Measurements from ENCODE around the gene OAF.

The OAF gene

DNA sequence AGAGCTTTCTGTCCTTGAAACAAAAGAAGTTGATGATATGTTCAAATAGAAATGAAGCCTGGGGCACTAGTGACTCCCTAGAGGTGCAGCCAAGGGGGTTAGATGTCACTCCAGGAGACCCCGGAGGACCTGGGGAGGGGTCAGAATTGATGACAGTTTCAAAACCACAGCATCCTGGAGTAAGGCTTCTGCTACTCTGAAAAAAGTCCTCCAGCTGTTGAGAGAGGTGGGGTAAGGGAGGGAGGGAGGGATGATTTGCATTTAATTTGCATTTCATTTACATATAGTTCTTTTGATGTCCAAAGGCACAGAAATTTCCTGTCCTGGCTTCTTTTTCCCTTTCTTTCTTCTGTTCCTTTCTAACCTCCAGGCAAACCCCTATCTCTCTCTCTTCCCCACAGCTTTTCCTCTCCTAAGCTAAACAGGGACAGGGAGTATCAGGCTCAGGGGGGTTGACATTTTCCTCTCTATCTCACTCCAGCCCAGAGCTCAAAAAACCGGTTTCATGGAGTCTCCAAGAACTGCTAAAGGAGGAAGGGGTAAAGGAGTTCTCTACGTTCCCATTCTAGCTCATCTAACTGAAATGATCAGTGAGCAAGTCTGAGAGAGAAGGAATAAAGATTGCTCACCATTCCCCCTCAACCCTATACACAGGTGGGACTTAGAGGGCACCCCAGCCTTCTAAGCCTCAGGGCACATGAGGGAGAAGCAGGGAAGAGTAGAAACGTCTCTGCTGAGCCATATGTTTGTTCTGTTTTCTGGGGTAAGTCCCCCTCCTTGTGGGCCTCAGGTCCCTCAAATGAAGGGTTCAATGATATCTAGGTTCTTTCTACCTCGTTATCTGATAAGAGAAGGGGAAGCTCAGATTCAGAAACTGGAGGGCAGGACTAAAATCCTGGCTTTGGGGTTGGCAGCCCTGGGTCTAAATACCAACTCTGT lies 25.6 kb downstream of the OAF start:
- Histone ChIP-seq H3K27me3 (peaks cover 28% of the 10 kb centered on the region), H3K4me3 (no peak overlapping the region), H4K20me1 (peaks cover 12% of the 10 kb centered on the region; the same call in 1 of the 2 replicates), H3K27ac (peak overlapping the region; percentile 28; the same call in 1 of the 2 replicates), H3K4me1 (peaks cover 35% of the 10 kb centered on the region), H3K4me2 (peak overlapping the region; percentile 74), H3K9me3 (no peaks in the 10 kb centered on the region), H3K9ac (0 out of 2 replicates have a peak overlapping the region, but pooled peaks have one; percentile 13), H3K36me3 (no peaks in the 10 kb centered on the region)
- no peak for TF ChIP-seq Cebpa-rat (IDR thresholded peaks at IDR 0.05)

DNA sequence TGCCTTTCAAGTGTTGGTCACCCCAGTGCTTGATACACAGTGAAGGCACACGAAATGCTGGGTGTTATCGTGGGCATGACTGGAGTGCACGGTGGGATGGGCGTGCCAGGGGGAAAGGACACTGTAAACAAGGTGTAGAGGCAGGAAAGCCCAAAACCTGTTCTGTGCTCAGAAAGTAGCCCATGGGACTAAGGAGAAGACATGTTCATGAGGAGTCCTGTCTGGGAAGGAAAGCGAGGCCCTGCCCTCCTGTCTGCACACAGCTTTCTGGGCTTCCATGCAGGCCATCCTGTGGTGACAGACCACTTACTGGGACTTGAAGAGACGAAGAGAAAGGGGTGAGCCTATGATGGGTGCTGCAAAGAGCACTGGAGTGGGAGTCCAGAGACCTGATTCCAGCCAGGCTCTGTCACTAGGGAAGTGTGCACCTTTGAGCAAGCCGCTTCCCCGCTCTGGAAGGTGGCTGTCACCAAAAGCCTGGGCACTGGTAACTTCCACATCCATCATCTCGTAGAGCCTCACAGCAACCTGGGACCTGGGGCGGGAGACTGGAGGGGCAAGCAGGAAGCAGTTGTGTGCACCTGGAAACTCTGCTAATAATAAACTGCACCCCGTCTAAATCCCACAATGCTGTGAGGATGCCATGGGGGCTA lies 28.3 kb downstream of the OAF start:
- Histone ChIP-seq H3K27ac (no peak overlapping the region), H4K20me1 (peaks cover 6% of the 10 kb centered on the region; the same call in 1 of the 2 replicates), H3K27me3 (peaks cover 33% of the 10 kb centered on the region), H3K9ac (no peak overlapping the region), H3K9me3 (no peaks in the 10 kb centered on the region), H3K36me3 (no peaks in the 10 kb centered on the region), H3K4me2 (no peak overlapping the region), H3K4me1 (peaks cover 29% of the 10 kb centered on the region), H3K4me3 (no peak overlapping the region)
- TF ChIP-seq Cebpa-rat (IDR thresholded peaks at IDR 0.05), result no peak

DNA sequence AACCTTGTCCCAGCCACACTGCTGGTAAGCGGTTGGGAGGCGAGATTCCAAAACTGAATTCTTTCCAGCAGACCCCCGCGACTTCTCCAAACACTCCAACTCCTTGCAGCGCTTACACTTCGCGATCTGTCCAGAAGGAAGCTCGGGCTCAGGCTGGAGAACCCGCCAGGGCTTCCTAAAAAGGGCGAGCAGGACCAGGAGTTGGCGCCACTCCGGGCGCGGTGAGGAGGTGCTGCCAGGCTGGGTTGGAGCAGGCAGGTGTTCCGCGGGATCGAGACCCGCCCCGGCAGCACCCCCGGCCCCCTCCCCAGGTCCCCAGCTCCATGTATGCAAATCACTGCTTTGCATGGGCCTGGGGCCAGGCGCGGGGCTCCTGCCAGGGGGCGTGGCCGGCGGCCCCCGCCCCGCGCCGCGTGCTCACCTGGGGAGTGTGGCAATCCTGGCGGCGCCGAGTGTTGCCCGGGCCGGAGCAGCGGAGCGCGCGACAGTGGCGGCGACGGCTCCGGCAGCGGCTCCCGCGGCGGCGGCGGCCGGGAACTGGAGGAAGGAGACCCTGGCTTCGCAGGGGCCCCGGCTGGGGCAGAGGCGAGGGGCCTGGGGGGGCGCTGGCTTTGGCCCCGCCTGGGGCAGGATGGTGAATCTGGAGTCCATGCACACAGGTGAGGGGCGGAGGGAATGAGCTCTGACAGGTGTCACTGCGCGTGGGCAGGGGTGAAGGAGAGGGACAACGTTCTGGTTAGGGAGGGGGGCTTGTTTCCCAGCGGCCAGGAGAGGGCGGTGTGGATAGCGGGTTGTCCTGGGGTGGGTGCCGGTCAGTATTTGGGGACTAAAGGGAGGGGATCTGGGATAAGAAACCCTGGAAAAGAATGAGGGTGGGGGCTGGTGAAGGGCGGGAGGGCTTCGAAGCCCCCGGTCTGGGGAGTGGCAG lies 29.1 kb downstream of the OAF start, which contains the start of gene POU2F3:
POU2F3 (plus strand) TSS at position 428 of the 928 bp plus-strand sequence; CDS start at position 632, 204 bp downstream.
- Histone ChIP-seq H3K9me3 (no peaks in the 10 kb centered on the region), H3K9ac (no peak within 1 kb of the TSS), H3K4me3 (no peak within 1 kb of the TSS), H3K36me3 (no peaks in the 10 kb centered on the region), H3K27me3 (peaks cover 33% of the 10 kb centered on the region), H3K4me1 (peaks cover 20% of the 10 kb centered on the region), H4K20me1 (peaks cover 6% of the 10 kb centered on the region; the same call in 1 of the 2 replicates), H3K27ac (no peak within 1 kb of the TSS), H3K4me2 (no peak within 1 kb of the TSS)
- no peak for TF ChIP-seq Cebpa-rat (IDR thresholded peaks at IDR 0.05)

DNA sequence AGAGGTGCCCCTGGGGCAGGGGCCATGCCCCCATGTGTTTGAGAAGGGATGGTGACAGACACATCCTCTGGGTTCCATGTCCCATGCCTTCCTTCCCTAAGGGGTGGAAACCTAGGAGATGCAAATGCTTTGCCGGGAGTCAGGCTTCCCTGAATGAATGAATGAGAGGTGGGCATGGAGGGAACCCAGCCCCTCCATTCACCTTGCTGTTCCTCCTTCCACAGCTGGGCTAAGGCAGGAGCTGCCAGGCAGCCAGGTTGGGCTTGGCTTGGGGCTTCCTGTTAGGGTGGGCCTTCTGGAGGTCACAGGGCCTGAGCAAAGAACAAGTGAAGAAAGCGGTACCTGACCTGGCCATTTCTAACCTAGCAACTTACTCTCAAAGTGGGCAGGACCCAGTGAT lies 30.0 kb downstream of the OAF start:
- H3K27me3 ChIP-seq, result peaks cover 33% of the 10 kb centered on the region
- H3K36me3 ChIP-seq, result no peaks in the 10 kb centered on the region
- H4K20me1 ChIP-seq, result peaks cover 6% of the 10 kb centered on the region; the same call in 1 of the 2 replicates
- no peaks in the 10 kb centered on the region for H3K9me3 ChIP-seq
- TF ChIP-seq Cebpa-rat (IDR thresholded peaks at IDR 0.05), result no peak
- H3K9ac ChIP-seq, result no peak overlapping the region
- H3K27ac ChIP-seq, result no peak overlapping the region
- H3K4me1 ChIP-seq, result peaks cover 11% of the 10 kb centered on the region
- H3K4me3 ChIP-seq, result no peak overlapping the region
- no peak overlapping the region for H3K4me2 ChIP-seq

DNA sequence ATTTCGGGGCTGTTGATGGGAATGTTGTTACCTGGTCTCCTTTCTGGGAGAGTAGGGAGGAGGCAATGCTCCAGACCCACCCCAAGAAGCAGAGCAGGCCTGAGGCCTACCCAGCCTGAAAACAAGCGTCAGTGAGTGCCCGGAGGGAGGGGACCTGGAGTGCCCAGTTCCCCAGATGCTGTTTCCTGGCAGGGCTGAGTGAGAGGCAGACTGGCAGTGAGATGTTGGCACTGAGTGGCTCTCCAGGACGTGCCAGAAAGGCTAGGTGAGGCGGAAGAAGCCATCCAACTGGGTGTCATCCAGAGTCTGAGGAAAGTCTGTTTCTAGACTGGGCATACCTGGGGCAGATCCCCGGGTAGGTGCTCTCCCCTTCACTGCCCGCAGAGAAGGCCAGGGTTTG lies 30.4 kb downstream of the OAF start:
- H3K4me2 ChIP-seq, result no peak overlapping the region
- TF ChIP-seq Cebpa-rat (IDR thresholded peaks at IDR 0.05), result no peak
- no peaks in the 10 kb centered on the region for H3K9me3 ChIP-seq
- peaks cover 33% of the 10 kb centered on the region for H3K27me3 ChIP-seq
- no peak overlapping the region for H3K27ac ChIP-seq
- peaks cover 7% of the 10 kb centered on the region for H3K4me1 ChIP-seq
- H3K9ac ChIP-seq, result no peak overlapping the region
- no peak overlapping the region for H3K4me3 ChIP-seq
- peaks cover 6% of the 10 kb centered on the region; the same call in 1 of the 2 replicates for H4K20me1 ChIP-seq
- no peaks in the 10 kb centered on the region for H3K36me3 ChIP-seq

DNA sequence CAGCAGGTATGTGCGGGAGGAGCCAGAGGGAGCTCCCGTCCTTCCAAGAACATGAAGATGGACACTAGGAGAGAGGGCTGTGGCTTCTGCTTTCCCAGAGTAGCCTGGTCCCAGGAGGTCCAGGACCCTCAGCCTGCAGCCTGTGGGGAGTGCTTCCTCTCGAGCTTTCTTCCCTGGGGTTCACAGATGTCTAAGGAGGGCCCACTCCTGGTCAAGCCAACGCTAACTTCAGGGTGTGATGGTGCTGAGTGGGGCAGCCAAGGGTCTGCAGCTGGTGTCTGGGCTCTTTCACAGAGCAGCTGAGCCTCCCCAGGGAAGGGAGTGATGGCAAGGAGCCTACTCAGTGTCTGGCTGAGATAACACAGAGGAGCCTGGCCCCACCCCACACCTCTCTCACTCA lies 32.4 kb downstream of the OAF start:
- peaks cover 33% of the 10 kb centered on the region for H3K27me3 ChIP-seq
- H3K9me3 ChIP-seq, result no peaks in the 10 kb centered on the region
- H3K4me3 ChIP-seq, result no peak overlapping the region
- H3K4me1 ChIP-seq, result peaks cover under 1% of the 10 kb centered on the region; the same call in 1 of the 2 replicates
- H3K36me3 ChIP-seq, result no peaks in the 10 kb centered on the region
- no peak overlapping the region for H3K27ac ChIP-seq
- no peak overlapping the region for H3K9ac ChIP-seq
- H4K20me1 ChIP-seq, result peaks cover 6% of the 10 kb centered on the region; the same call in 1 of the 2 replicates
- H3K4me2 ChIP-seq, result no peak overlapping the region
- no peak for TF ChIP-seq Cebpa-rat (IDR thresholded peaks at IDR 0.05)

DNA sequence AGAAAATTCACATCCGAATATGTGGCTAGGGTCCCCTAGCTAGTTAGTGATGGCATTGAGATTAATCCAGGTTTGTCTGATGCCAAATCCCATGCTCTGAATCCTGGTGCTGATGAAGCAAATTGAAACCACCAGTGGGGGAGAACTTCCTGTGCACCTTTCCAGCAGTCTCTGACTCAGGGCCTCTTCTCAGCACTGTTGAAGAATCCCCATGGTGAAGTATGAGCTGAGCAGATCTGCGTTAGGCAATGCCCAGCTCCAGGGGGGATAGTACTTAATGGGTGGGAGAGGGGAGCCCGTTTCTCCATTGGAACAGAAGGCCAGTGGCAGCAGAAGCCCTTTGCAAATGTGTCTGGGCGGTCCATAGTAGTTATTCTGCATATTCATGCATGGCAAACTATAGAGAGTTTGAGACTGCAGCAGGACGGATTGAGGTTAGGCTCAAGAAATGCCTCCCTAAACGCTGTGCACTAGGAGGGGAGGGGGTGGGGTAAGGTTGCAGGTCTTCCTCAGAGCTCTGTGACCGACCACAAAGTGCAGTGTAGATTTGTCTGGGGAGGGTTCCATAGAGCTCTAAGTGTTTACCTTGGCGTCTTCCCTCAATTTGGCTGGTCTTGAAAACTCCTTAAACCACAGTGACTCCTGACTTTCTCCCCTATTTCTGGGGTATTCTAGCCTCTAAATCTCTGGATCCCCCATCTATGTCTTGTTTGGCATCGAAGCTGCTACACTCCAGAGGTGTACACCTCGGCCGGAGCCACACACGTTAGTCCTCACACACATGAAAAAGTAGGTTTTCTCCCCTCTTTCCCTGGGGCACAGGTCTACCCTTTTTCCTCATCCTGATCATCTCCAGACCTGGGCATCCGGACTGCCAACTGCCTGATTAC lies 33.9 kb downstream of the OAF start:
- TF ChIP-seq Cebpa-rat (IDR thresholded peaks at IDR 0.05), result no peak
- H4K20me1 ChIP-seq, result peaks cover 6% of the 10 kb centered on the region; the same call in 1 of the 2 replicates
- H3K9me3 ChIP-seq, result no peaks in the 10 kb centered on the region
- no peak overlapping the region for H3K4me2 ChIP-seq
- H3K4me1 ChIP-seq, result peaks cover 10% of the 10 kb centered on the region
- H3K36me3 ChIP-seq, result no peaks in the 10 kb centered on the region
- no peak overlapping the region for H3K9ac ChIP-seq
- H3K27me3 ChIP-seq, result peaks cover 22% of the 10 kb centered on the region
- no peak overlapping the region for H3K4me3 ChIP-seq
- H3K27ac ChIP-seq, result no peak overlapping the region

DNA sequence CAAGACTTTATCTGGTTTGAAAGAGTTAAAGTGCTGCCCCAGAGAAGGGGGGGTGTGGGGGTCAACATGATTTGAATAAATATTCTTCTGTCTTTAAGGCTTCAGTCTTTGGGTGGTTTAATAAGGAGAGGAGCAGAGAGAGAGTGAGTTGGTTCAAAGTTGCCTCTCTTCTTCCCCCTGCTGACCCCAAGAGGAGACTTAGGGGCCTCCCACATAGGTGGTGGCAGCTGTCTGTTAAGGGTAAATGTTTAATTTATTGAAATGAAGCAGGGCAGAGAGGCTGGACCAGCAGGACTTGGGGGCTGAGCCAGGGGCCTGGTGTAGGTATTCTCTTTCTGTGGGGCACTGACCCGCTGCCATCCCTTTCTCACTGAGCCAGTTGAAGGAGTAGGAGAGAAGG lies 34.6 kb downstream of the OAF start:
- Histone ChIP-seq H3K36me3 (no peaks in the 10 kb centered on the region), H3K27me3 (peaks cover 15% of the 10 kb centered on the region), H3K4me1 (peaks cover 10% of the 10 kb centered on the region), H3K4me2 (no peak overlapping the region), H4K20me1 (peaks cover 6% of the 10 kb centered on the region; the same call in 1 of the 2 replicates), H3K9ac (no peak overlapping the region), H3K27ac (no peak overlapping the region), H3K9me3 (no peaks in the 10 kb centered on the region), H3K4me3 (no peak overlapping the region)
- no peak for TF ChIP-seq Cebpa-rat (IDR thresholded peaks at IDR 0.05)

All from BLaER1 (cell line).